DMS114 treated with DMSO at 0.1 percent for 48 hours (cell line): Measurements from ENCODE around the gene FOXA3.

Experiments
- DNase-seq: peaks from one replicate; lab custom pipeline; 2025; ENCODE audit not compliant: unreplicated experiment; lab: John Stamatoyannopoulos, UW

Gene FOXA3

DNA sequence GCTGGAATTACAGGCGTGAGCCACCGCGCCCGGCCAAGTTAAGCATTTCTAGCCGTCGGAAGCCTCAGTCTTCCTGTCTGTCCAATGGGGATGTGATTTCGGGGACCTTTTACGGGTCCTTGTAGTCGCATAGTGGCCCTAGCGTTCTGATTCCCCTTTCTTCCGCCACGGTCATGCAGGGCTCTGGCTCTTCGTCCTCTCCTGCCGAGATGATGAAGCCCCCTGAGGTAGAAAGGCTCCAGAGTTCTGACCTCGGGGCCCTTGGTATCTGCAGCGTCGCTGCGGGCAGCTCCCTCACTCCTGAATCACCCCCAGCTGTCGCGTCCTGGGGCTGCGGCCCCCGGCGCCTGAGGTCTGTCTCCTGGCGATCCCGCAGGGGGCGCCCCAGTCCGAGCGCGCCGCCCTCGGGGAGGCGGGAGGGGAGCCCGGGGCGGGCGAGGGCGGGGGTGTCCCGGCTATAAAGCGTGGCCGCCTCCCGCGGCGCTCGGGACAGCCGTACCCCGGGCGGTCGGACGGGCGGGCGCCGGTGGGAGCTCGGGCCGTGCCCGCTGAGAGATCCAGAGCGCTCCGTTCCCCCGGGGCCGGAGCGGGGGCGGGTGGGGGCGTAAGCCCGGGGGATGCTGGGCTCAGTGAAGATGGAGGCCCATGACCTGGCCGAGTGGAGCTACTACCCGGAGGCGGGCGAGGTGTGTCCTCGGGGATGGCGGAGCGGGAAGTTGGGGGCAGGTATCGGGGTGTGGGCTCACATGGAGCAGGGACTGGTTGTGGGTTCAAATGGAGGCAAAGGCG lies at the start of gene FOXA3:
Gene FOXA3, plus strand, starts transcription at position 487 of the 789 bp plus-strand sequence. Its CDS starts 131 bp downstream, at position 618.
- DNase-seq = no peak

DNA sequence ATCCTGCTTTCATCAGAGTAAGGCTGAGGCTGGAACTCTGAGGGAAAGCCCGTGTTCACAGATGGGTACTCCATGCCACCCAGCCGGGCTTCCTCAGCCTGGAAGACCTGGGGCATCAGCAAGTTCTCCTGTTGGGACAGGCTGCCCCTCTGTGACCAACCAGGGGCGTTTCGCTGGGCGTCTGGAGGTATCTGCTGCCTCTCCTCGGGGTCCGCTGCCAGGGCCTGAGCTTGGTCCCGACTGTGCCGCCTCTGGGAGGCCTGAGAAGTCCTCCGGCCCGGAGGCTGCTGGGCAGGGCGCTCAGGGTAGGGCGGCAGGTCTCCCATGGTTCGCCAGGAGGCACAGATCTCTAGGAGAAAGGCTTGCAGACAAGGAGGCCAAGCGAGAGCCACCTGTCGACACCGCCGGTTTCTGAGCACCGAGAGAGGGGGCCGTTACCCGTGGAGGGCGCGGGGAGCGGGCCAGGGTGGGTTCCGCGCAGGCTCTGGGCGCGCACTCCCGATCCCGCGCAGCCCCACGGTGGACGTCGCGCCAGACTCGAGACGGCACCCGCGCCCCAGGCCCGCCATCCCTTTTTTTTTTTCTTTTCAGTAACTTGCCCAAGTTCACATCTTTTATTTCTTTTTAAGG lies 49.2 kb upstream of the FOXA3 start, which contains the start of gene RSPH6A:
Gene RSPH6A, minus strand, starts transcription at position 458 of the 630 bp plus-strand sequence. Its CDS starts 132 bp downstream, at position 326.
- no peak for DNase-seq

DNA sequence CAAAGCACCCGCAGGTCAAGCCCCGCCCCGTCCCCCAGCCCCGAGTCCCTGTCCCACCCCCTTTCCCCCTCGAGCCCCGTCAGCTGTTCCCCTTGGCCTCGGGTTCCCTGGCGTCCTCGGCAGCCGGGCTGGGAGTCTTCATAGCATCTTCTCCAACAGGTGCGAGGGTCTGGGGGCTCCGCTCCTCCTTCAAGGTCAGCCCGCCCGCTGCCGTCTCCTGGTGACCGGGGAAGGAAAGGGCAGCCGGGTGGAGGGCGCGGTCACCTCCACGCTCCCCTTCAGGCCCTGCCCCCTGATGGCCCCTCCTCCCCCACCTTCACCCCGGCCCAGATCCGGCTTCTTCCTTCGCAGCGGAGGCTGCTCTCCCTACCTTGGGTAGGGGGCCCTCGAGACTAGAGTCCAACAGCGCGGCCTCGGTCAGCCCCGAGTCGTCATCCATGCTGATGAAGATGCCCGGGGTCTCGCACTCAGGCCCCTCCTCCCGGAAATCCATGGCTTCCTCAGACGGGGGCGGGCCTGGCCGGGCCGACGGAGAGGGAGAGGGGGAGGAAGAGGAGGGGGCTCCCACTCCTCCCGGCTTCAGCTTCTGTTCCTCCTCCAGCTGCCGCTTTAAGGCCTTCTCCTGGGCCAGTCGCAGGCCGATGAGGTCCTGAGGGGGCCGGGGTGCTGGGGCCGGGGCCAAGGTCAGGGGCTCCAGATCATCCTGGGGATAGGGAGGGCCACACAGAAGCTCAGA lies 48.5 kb upstream of the FOXA3 start:
- no peak for DNase-seq

DNA sequence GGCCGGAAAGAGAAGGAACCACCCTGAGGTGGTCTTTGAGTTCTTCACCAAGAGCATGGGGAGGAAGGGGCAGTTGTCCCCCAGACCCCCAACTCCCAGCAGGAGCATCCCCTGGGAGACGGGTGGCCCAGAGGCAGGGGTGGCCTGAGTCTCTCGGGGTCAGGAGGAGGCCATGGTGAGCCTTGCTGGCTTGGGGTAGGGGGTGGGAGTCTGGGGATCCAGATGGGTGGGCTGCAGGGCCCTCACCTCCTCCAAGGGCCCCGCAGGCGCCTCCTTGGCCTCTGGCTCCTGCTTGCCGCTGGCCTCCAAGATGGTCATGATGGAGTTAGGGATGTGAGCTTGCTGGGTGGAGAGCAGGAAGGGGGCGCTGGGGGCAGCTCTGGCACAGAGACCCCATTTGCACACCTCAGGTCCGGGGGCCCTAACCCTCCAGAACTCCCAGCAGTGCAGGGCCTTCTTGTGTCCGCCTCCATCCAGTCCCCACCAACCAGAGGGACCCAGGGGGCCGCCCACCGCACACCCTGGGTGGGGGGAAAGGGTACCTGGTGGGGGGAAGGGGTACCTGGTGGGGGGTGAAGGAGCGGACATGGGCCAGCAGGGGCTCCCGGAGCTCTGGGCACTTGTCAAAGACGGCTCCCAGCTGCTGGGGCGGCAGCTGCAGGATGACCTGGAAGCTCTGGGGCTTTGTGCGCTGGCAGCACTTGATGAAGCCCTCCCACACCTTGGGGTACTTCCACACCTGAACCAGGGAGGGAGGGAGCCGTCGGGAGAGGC lies 47.7 kb upstream of the FOXA3 start:
- no peak for DNase-seq

DNA sequence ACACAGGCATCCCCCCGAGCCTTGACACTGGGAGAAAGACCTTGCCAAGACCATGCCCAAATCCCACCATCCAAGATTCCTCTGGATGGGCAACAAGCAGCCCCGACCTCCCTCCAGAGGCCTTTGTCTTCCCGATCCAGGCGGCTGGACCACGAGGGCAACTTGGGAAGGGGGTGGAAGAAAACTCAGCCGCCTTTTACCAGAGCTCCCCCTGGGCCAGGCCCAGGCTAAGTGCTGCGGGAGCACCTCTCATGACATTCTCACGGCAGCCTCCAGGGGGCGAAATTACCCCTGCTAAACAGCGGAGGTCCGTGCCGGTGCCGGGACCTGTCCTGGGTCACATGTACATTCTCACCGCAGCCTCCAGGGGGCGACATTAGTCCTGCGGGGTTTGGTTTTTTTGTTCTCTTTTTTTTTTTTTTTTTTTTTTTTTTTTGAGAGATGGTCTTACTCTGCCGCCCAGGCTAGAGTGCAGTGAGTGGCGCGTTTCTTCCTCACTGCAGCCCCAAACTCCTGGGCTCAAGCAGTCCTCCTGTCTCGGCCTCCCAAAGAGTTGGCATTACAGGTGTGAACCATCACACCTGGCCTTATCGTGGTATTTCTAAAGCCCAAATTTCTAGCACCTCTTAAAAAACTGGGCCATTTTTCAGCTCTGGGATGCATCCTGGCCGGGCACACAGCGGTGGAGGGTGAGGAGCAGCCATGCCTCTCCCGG lies 47.0 kb upstream of the FOXA3 start:
- peak; percentile 69 for DNase-seq

DNA sequence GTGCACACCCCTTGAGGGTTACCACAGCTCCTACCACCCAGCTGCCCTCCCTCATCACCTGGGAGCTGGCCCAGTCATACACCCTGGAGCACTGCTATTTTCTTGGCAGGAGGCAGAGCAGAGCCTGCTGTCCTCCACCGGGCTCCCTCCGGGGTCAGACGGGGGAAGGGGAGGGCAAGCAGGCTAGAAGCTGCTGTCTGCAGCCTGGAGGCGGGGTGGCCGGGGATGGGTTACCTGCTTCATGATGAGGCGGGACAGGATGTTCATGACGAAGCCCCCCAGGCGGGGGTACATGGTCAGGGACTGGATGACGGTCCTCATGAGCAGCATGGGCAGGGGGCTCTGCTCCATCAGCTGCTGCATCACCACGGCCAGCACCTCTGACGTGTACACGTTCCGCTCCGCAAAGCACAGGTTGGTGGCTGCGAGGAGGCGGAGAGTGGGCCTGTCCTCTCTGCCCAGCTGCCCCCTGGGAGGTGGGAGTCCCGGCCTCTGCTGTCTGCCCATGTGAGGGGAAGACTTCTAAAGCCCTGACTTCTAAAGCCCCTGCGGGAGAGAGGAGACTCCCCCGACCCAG lies 46.3 kb upstream of the FOXA3 start:
- no peak for DNase-seq

DNA sequence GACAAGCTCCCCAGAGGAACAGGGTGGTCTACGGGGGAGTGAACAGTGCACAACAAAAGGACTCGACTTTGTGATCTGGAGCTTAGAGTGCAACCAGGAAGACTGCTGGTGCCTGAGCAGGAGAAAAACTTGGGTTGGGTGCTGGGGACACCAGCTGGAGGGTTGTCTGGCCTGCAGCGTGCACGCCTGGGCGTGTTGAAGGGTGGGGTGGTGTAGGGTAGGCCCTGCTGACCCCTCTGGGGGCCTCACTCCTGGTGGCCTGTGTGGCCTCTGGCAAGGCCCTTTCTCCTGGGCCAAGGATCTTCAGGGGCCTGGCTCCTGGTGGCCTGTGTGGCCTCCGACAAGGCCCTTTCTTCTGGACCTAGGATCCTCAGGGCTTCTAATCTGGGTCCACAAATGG lies 44.4 kb upstream of the FOXA3 start:
- no peak for DNase-seq

DNA sequence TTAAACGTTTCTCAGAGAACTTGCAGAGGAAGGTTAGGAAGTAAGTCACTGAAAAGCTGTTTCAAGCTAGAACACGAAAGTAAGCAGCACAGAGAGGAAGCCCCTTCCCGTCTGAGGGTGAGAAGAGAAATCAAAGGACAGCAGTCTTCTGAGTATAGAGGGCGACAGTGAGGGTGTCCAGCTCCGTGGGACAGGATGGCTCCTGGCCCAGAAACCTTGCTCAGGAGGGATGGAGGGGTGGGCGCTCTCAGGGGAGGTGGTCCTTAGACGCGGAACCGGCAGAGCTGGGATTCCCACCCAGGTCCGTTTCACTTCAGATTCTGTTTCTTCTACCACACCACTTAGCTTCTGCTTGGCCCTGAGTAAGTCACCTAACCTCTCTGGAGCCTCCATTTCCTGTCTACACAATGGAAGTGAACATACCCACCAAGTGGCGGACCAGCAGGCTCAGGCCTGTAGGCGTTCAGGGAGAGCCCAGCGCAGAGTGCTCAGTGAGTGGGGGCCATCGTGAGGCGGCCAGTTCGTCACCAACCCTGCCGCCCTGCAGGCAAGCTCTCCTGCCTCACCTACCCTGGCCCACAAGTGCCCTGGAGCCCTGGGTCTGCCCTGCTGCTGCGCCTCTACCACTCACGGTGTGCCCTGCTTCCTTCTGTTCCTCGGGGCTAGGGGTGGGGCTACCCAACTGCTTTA lies 43.6 kb upstream of the FOXA3 start:
- no peak for DNase-seq

DNA sequence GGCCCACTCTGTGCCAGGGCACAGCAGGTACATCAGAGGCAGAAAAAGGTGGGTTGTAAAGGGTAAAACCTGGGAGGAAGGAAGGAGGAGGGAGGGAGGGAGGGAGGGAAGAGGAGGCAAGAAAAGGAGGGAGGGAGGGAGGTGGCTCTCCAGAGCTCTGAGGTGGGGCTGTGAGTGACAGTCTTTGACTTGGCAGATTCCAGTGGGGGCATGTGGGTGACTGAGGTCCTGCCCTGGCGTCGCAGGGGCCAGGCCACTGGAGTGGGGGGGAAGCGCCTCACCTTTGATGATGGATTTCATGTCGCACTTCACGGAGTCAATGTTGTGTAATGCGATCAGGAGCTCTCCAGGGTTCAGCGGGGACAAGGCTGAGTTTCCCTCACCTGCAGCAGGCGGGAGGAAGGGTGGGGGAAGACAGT lies 43.0 kb upstream of the FOXA3 start:
- DNase-seq = no peak

DNA sequence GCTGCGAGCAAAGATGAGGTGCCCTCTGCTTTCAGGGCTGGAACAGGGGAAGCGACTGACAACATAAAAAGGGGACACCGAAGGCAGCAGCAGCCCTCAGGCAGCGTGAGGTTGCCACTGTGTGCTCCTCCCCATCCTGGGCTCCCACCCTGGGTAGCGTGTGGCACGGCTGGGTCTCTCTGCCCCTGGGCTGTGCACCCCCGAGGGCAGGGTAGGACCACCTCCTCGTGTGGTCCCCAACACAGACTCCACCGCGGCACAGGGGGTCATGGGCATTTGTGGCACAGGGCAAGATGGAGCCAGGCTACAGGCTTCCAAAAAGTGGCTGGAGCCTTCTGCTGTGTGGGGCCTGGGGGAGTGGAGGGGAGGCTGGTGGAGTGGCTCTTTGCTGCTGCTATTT lies 42.6 kb upstream of the FOXA3 start:
- DNase-seq = no peak

DNA sequence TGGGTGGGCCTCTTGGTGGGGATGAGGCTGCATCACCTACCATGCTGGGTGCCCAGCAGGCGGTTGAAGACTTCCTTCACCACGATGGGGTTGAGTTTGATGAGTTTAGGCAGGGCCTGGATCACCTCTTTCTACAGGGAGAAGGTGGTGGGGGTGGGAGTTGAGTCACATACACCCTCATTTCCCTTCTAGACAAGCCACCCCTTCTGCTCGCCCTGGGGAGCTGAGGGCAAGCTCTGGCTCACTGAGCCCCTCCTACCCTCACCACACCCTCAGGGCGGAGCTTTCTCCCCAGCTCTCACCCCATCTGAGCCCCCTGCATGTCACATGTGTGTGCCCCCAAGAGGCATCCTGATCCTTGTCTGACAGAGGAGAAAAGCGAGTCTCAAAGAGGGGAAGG lies 41.4 kb upstream of the FOXA3 start:
- no peak for DNase-seq

DNA sequence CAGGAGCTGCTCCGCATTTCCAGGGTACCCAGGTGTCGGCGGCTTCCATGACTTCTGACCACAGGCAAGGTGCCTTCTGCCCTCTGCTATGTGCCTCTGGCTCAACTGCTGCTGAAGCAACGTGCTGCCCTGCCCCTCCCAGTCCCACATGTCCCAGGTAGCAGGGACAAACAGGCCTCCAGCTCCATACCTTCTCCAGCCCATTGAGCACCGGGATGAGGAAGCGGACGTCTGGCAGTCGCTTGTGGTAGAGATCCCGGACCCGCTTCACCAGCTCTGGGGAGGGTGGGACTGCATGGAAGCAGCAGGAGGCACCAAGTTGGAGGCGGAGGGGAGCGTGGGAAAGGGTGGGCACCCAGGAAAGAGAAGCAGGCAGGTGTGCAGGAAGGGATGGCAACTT lies 40.9 kb upstream of the FOXA3 start:
- no peak for DNase-seq

DNA sequence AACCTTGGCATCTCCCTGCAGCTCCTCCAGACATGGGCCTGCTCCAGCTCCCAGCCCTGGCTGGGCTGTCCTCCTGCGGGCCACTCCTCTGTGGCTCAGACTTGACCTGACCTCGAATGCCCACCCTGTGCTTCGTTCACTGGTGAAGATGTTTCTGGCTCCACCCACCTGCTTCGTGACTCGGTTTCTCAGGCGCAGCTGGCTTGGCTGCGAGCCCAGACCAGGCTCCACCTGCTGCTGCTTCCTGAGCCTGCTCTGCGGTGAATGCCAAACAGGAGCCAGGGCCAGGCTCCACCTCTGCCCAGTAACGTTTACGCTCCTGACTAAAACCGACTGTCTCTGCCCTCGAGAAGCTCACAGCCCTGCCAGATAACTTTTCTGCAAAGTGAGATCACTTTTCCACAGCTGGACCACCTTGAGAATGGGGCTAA lies 40.1 kb upstream of the FOXA3 start:
- no peak for DNase-seq

DNA sequence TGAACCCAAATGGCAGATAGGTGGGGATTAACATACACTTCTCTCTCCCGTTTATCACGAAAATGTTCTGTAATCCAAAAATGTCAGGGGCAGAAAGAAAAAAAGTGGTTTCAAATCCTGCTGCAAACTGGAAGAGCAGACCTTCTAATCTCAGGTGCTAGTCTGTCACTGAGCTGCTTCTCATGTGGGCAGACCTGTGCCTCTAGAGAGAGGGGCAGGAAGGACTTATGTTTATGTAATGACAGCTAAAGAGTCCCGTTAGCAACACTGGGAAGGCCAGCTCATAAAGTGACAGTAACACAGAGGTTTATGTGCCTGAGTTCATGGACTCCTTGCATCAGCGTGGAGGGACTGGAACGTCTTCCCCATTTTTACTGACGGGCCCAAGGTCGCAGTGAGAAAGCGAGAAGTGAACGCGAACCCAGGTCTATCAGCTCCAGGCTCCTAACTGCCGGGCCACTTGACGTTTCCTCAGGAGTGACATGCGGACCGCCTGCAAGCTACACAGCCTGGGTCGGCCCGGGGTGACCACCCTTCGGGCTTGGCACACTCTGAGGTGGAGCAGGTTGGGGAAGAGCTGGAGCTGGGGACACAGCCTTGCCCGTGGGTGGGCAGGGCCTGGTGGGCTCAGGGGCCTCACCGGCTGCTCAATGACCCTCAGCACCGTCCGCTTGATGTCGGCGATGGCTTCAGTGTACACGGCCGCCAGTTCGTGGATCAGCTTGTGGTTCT lies 39.4 kb upstream of the FOXA3 start:
- DNase-seq = no peak

DNA sequence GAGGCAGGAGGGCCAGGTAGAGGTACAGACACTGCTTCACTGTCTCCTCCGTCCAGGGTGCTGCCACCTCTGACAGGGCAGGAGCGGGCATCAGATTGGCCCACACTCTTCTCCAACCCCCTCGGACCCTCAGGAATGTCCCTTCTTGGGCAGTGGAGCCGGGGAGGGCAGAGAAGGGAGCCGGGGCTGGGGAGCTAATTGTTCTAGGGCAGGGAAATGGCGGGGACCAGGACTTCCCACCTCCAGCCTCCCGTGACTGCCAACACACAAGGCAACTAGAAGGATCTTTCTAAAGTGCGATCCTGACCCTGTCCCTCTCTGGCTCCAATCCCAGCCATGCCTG lies 38.9 kb upstream of the FOXA3 start:
- DNase-seq = no peak

DNA sequence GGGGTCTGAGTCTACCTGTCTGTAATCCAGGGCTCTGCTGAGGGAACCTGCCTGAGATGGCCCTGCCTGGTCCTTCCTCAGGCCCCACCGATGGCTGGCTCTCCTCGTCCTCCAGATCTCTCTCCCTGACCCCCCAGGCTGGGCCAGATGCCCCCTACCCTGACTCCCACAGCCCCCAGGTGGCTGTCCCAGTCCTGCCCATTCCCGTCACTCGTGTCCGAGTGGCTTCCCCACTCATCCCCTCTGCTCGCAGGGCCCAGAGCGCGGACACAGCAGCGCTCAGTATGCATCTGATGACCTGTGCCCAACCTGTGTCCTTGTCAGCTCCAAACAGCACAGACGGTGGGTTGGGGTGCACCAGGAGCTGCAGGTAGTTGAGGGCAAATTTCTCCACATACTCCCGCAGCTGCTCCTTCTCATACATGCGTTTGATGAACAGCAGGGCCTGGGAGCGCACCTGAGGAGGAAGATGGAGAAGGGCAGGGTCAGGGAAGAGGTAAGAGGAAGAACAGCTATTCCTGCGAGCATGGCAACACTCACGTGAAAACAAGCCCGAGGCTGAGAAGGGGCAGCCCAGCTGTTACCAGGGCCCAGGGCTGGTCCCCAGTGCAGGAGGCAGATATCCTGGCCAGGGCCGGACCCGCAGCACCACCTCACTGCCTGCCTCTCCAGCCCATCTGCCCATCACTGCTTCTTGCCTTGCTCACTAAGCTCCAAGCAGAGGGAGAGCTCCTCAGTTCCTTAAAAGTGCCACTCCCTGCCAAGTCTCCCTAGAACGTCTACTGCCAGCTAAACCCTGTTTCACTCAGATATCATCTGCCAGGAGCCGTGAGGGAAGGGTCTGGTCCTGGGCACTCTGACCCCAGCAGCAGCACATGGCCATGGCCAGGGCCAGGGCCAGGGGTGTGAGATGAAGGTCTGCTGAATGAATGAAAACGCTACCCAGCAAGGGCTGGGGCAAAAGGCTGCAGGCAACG lies 37.9 kb upstream of the FOXA3 start:
- no peak for DNase-seq

DNA sequence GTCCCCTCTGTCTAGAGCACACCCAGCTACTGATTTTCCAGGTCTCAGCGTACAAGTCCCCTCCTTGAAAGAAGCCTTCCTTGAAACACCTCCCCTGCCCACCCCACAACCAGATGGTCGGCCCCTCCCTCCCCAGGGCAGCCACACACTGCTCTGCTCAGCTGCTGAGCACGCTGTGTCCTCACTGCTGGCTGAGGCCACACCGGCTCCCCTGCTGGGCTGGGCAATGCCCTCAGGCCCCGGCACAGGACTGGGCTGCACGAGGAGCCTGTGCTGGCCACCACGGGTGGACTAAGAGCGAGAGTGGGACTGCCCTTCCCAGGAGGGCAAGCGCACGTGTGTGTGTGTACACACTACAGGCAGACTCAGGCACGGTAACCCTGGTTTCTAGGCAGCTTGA lies 37.2 kb upstream of the FOXA3 start:
- DNase-seq = no peak
